ENCODE data around the gene KIAA0040. TPM values are rescaled to one million over a fixed set of nuclear protein-coding genes. Genes with fewer than 3 reads are reported as not detected.
"Not testable (repeated sequence)": the region's sequence is repeated elsewhere in the genome, so short reads cannot be mapped to it uniquely, and the experiment has no call there.

KIAA0040 gene
- total RNA-seq, 1 donor from 2014 or later, result 0.47 TPM

DNA sequence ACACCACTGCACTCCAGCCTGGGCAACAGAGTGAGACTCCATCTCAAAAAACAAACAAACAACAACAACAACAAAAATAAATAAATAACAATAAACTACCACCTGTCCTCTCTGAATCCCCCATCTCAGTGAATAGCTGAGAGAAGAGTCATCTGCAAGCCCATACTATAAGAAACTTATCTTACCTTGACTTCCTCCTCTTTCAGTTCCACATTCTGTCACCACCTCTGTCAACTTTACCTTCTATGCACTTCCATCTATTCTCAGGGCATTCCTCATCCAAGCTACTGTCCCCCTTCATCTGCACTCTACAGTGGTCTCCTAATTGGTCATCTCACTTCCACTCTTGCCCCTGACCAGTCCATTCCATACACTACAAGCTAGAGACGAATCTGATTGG, 58.1 kb downstream of the KIAA0040 start:
- DNase-seq, result no peak

DNA sequence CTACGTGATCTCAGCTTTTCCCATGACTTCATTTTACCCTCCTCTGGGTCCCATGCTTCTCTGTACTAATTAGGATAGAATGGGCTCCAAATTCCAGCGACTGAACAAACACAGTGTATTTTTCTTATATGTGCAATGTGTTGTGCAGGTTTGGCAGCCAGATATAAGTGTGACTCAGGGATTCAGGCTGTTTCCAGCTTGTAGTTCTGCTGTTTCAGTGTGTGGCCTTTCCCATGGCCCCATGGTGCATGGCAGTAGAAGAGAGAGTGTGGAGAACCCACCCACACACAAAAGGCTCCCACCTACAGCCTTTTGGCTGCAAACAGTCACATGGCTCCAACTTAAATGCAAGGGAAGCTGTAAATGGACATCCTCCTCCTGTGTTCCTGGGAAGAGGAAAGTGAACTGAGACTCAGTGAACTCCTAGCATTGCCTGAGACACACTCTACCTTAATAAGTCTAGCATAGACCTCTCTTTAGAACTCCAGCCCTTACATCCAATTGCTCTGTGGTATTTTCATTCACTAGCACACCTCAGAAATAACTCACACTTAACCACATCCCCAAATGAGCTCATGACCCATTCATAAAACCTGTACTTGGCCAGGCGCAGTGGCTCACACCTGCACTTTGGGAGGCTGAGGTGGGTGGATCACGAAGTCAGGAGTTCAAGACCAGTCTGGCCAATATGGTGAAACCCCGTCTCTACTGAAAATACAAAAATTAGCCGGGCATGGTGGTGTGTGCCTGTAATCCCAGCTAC, 58.7 kb downstream of the KIAA0040 start:
- peak; percentile 9 for DNase-seq

DNA sequence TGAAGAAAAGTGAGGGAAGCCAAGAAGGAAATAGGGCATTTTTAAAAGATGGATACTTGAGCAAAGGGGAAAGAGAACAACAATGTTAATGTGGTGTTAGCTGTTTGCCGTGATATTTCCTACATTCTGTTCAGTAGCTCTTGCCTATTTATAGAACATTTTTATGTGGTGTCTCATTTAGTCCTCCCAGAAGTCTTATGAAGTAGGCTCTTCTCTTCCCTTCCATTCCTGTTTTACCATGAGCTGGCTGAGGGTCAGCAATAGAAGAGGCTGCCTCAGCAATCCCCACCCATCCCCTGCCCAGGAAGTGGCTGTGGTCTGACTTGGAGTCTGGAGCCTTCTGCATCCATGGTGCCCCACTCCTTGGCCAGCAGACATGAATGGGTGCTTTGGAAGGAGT, 60.1 kb downstream of the KIAA0040 start:
- DNase-seq, result no peak

DNA sequence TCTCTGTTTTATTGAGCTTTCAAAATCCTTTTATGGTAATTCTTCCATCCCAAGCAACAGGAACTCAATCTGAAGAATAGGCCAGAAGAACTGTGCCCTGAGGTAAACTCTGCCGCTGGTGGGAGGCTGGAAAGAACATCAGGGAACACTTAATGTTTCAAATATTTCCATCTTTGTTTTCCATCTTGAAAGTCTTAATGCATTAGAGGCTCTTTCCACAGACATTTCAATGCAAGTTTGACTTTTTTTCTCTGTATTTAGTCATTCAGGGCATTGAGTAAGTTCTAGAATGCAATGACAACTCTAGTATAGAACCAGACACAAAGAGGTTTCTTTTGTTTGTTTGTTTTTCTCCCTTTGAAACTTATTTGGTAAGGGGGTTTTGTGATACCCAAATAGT, 61.5 kb downstream of the KIAA0040 start:
- DNase-seq, result no peak

DNA sequence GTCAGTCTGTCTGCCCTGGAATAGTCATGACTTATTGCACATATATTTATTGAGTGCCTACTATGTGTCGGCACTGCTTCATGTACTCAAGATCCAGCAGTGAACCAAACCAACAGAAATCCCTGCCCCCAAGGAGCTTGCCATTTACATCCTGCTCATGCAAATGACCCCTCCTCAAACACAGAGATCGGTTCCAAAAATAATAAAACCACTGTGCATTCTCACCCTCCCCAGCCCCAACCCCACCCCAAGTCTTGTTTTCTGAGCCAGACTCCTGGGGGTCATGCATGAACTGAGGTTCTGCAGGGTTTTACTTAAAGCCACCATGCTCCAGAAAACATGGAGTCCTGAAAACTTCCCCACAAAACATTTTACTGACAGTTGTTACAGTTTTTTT, 61.9 kb downstream of the KIAA0040 start:
- DNase-seq, result no peak

DNA sequence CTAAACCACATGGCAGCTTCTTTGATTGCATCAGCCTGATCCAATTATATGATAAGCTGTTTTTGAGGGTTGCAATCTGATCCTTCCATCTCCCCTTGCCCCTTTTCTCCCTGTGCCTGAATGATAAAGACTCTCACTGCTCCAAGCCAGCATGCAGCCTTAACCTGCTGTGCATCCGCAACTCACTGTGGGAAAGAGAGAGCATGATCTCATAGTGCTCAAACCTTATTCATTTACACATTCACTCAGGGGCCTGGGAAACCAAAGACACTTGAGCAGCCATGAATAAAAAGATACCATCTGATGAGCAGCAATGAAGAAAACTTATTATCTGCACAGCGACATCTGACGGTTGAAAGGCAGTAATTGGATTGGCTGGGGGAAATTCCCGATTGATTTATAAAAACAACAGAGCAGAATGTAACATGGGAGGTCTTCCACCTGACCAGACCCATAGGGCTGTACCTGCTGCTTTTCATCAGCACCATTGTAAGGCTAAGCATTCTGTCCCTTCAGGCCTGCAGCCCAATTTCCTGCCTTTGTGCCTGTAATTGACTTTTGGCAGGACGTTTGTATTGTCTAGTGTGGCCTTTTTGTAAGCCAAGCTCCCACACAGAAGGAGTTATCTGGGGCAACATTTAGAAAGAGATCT, 62.5 kb downstream of the KIAA0040 start:
- DNase-seq, result no peak

DNA sequence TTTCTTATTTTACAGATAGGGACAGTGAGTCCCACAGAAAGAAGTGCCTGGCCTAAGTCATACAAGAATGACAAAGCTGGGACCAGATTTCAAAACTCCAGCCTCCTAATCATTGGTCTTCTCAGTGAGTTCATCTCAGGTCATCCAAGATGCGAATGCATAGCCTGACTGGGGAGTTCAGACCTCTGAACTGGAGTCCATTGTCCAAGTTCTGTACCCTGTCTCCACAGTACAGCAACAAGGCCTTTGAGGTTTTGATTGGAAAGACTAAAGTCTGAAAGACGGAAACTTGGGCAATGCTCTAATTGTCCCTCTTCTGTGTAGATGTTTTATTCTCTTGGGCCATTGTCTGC, 63.0 kb downstream of the KIAA0040 start:
- no peak for DNase-seq

DNA sequence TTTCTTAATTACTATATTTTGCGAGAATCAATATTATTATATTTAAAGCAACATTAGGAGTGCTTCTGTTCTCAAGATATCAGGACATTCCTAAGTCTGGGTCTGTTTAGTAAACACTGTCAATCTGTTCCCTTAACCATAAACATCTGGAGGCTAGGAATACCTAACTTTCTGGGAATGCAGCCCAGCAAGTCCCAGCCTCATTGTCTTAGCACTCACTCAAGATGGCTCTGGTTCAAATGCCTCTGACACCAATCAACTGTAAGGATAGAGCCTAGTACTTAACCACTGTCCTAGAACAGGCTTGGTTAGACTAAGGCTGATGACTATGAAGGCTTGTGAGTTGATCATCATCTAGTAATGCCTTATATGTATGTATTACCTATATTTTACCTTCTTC, 63.4 kb downstream of the KIAA0040 start:
- no peak for DNase-seq

DNA sequence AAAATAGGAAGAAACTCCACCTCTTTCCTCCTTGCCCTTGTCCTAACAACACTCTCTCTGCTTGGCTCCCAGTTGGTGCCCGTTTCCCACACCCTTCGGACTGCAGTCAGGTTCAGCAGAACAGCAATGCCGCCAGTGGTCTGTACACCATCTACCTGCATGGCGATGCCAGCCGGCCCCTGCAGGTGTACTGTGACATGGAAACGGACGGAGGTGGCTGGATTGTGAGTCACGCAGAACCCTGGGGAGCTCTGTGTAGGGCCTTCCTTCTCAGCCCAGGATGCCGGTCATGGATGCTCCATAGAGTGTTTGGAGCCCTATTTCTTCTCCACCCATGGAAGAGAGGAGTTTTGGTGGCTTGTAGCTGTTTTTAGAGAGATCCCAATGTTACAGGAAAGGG, 64.1 kb downstream of the KIAA0040 start:
- DNase-seq, result no peak

DNA sequence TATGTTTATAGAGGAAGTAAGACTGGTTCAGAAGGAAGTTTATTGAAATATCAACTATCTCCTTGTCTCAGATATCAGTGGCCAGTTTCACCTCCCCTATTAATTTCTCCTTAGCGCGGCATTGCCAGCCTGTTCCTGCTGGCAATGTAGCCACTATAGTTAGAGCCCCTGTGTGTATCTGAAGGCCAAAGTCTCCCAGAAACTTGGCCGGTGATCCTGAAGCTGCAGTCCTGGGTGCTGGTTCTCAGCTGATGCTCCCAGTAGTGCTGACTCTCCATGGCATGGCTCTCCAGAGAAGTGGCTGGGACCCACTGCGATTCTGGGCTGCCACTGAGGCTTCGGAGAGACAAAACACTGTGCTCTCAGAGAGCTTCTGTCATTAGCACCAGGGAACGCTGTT, 65.0 kb downstream of the KIAA0040 start:
- DNase-seq, result no peak

DNA sequence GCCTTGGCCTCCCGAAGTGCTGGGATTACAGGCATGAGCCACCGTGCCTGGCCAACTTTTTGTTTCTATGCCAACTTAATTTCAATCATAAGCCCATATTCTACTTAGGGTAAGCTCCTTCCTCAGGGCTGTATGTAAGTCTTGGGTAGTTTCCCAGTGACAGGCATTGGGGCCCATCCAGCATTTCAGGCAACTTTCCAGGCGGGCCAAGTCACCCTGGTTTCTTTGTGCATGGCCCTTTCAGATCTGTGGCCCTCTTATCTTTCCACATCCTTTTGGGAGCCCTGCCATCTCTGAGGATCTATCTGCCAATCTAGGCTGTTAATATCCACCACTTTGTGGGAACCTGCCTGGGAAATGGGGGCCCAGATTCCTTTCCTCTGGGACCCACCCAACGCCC, 66.2 kb downstream of the KIAA0040 start:
- no peak for DNase-seq

DNA sequence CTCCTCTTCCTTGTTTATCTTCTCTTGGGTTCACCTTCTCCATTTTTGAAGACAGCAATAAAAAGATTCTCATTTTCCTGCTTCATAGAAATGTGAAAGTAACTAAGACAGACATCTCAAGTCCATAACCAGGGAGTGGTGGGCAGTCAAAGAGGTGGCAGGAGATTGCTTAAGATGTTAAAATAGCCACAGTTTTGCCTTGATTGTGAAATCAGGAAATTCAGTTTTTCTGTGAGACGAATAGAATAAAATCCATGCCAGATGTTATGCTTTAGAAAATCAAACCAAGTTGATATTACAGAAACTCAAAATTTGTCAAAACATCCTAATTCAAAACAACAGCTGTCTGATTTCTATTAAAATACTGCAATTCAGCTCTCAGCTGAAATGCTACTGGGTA, 67.7 kb downstream of the KIAA0040 start:
- no peak for DNase-seq

DNA sequence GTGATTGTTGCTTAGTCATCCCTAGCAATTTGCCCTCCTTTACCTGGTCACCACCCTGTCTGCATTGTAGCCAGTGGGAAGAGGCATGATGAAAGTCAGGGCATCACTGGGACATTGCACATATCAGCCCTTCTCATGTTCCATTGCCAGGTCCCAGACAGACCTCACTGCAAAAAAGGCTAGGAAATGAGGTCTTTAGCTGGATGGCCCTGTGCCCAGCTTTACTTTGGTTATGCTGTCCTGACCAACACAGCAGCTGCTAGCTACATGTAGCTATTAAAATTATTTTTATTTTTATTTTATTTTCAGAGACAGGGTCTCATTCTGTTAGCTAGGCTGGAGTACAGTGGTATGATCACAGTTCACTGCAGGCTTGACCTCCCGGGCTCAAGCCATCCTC, 72.1 kb downstream of the KIAA0040 start:
- no peak for DNase-seq

DNA sequence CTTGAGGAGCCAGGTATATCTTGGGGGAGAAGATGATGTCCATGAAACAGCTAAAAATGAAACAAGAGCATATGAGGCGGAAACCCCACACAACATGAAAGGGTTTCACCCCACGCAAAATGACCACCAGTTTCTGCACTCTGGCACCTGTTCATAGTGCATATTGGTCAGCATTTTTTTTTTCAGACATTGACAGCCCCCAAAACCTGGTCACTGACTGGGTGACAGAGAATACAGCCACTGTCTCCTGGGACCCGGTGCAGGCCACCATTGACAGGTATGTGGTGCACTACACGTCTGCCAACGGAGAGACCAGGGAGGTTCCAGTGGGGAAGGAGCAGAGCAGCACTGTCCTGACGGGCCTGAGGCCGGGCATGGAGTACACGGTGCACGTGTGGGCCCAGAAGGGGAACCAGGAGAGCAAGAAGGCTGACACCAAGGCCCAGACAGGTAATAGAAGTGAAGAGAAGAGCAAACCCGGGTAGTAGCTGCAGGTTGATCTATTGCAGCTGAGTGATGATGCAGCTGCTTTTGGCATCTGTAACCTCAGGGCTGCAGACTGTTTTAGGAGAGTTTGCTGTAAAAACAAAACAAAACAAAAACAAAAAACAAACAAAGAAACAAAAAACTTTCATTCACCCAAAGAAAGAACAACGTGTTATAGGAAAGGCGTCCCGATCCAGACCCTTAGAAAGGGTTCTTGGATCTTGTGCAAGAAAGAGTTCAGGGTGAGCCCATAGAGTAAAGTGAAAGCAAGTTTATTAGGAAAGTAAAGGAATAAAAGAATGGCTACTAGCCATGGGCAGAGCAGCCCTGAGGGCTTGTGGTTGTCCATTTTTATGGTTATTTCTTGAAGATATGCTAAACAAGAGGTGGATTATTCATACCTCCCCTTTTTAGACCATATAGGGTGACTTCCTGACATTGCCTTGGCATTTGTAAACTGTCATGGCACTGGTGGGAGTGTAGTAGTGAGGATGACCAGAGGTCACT, 73.9 kb downstream of the KIAA0040 start:
- DNase-seq, result no peak

DNA sequence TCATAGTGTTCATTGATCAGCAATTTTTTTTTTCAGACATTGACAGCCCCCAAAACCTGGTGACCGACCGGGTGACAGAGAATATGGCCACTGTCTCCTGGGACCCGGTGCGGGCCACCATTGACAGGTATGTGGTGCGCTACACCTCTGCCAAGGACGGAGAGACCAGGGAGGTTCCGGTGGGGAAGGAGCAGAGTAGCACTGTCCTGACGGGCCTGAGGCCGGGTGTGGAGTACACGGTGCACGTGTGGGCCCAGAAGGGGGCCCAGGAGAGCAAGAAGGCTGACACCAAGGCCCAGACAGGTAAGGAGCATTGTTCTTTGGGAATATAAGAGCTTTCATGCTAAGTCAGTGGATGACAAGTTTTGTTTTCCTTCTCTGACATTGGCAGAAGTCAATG, 75.7 kb downstream of the KIAA0040 start:
- no peak for DNase-seq

DNA sequence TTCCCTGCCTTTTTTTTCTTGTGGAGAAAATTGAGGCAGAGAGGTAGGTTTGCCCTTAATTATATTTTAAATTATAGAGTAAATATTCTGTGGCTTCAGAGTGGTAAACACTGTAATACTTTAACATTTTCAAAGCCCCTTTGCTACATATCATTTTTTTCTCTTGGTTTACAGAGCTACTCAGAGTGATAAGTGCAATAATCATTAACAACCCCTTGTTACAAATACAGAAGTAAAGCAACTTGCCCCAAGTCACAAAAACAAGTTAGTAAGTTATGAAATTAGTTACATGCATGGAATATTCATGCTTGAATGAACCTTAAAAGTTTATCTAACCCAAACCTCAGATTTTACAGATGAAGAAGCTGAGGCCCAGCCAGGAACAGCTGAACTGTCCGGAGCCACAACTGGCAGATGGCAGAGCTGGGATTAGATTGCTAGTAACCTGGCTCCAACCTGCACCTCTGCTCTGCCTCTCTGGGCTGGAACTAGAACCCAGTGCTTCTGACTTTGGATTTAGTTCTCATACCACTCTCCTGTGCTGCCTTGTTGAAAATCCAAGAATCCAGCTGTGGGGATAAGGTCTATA, 76.3 kb downstream of the KIAA0040 start:
- no peak for DNase-seq

DNA sequence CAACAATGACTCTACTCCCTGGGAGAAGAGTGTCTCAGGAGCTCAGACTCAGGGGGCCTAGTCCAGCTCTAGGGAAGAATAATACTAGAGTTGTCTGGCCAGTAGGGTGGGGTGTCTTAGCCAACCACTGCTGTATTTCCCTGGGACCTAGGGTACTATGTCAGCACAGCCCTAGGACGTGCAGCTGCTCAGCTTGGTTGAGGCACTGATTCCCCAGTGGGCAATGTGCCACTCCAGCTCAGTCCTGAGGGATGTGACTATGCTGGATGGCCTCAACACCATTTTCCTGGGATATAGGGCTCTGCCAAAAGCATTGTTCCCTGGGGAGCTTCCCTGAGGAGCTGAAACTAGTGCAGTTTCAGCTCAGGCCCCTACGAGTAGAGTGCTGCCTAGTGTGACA, 77.6 kb downstream of the KIAA0040 start:
- no peak for DNase-seq

DNA sequence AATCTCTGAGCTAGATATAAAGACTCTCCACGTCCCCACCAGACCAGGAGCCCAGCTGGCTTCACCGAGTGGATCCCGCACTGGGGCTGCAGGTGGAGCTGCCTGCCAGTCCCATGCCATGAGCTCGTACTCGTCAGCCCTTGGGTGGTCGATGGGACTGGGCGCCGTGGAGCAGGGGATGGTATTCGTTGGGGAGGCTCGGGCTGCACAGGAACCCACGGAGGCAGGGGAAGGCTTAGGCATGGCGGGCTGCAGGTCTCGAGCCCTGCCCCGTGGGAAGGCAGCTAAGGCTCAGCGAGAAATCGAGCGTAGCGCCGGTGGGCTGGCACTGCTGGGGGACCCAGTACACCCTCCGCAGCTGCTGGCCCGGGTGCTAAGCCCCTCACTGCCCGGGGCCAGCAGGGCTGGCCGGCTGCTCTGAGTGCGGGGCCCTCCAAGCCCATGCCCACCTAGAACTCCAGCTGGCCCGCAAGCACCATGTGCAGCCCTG, 84.2 kb downstream of the KIAA0040 start:
- not testable (repeated sequence) for DNase-seq

All from occipital lobe (tissue), 2 donors.